Esophagus (tissue), 2 donors: ENCODE results near the gene RRM1. TPM values are rescaled to one million over a fixed set of nuclear protein-coding genes. Genes with fewer than 3 reads are reported as not detected.

Experiments
- H3K27ac ChIP-seq, 2 donors: one replicate each; pipeline ENCODE4 v1.5.1; 2013; ENCODE audit warnings: low read depth in 2 of 2, mild to moderate bottlenecking in 2 of 2, inconsistent platforms in 1 of 2, low read length in 1 of 2, moderate library complexity in 1 of 2
- H3K27me3 ChIP-seq, 2 donors: one replicate each; pipeline ENCODE4 v1.6.1; 2013; ENCODE audit warnings: low read length in 2 of 2, control low read depth in 1 of 2, mild to moderate bottlenecking in 1 of 2; ENCODE audit not compliant: insufficient read depth in 2 of 2, control insufficient read depth in 1 of 2
- H3K36me3 ChIP-seq, 2 donors: one replicate each; pipeline ENCODE4 v1.6.1; 2013; ENCODE audit warnings: low read length in 1 of 2; ENCODE audit not compliant: control insufficient read depth in 2 of 2, insufficient read depth in 2 of 2
- H3K4me1 ChIP-seq, 2 donors: one replicate each; pipeline ENCODE4 v1.6.1; 2013; ENCODE audit warnings: low read length in 1 of 2; ENCODE audit not compliant: control insufficient read depth in 2 of 2, insufficient read depth in 2 of 2
- H3K4me3 ChIP-seq, 2 donors: one replicate each; pipeline ENCODE4 v1.5.1; 2013; ENCODE audit warnings: low read length in 2 of 2, mild to moderate bottlenecking in 2 of 2, low read depth in 1 of 2, moderate library complexity in 1 of 2
- H3K9me3 ChIP-seq, 2 donors: one replicate each; pipeline ENCODE4 v1.6.1; 2013; ENCODE audit warnings: mild to moderate bottlenecking in 2 of 2, low read depth in 1 of 2, low read length in 1 of 2, moderate library complexity in 1 of 2; ENCODE audit not compliant: control insufficient read depth in 2 of 2, insufficient read depth in 1 of 2
- WGBS, 2 donors: extraction: QIAGEN DNeasy Blood & Tissue Kit; methylation state at CpG; one replicate each; pipeline ENCODE4 v1.1.7; 2013; 5-methylcytosine and 5-hydroxymethylcytosine counted together
- polyA plus RNA-seq, 2 donors: library from polyadenylated mRNA; stranded (reverse); fragments of 200-250 nt; gene quantifications; one replicate each; pipeline ENCODE4 v1.2.3, GENCODE V29; 2013
- donor health status: healthy with polysubstance abuse.
- donor health status: Bipolar disorder and iron deficiency.

The RRM1 gene
- polyA plus RNA-seq, 2 donors, result 9.2 to 33.5 TPM

DNA sequence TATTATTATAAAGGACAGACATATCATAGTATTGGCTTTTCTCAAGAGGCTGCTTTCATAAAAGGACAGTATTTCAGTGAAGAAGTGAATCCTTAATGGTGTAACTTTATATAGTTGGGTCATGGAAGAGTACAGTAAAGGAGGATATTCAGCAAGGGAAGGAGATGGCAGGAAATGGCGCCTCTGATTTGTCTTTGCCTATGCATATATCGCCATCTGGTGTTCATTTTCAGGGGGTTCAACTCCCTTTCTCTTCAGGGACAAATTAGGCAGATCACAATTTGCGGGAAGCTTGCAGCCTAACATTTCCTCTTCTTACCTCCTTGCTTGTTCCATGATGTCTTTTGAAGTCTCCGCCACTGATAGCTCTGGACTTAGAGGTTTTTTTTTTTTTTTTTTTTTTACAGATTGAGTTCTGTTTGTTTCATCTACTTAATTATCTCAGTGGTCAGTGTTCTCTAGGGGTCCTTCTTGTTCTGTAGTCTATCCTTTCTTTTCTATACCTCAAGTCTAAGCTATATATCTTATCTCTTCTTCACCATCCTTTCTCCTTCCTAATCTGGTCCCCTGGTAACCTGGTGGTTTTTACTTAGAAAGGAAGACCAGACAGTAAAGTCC, 21.8 kb upstream of the RRM1 start:
- Histone ChIP-seq H3K27me3 (no peaks in the 10 kb centered on the region), H3K36me3 (peaks cover 4 to 10% of the 10 kb centered on the region in 2 donors), H3K4me1 (peaks cover 0 to 2% of the 10 kb centered on the region in 2 donors), H3K4me3 (no peak overlapping the region), H3K27ac (no peak overlapping the region), H3K9me3 (no peaks in the 10 kb centered on the region)
- 7 to 8% methylated on average over 4 of the region's 4 CpGs for WGBS, 2 donors

DNA sequence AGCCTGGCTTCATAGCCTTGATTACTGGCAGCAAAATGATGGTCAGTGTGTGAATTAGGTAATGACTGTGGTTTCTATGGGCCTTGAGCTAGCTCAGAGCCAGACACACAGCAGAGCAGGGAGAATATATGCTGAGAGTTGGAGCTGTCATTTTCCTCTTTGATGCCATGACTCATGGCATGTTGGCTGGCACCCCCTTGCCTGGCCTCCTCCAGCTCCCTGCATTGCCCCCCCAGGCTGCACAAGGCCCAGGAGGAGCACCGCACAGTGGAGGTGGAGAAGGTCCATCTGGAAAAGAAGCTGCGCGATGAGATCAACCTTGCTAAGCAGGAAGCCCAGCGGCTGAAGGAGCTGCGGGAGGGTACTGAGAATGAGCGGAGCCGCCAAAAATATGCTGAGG, 20.3 kb upstream of the RRM1 start:
- WGBS, 2 donors, result 90 to 97% methylated on average over 7 of the region's 7 CpGs
- peaks cover 4 to 10% of the 10 kb centered on the region in 2 donors for H3K36me3 ChIP-seq

DNA sequence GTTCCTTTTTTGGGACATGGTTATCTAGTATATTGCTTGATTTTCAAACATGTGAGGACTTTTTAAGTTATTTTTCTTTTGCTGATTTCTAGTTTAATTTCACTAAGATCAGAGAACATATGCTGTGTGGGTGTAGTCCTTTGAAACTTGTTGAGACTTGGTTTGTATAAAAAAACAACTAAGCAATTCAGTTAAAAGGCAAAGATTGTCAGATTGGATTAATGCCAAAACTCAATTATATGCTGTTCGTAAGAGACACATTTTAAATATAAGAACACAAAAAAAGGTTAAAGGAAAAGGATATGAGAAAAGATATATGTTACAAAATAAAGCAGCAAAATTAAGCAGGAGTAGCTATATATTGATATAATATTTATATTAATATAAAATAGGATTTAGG, 17.8 kb upstream of the RRM1 start:
- Histone ChIP-seq H3K4me3 (no peak overlapping the region), H3K9me3 (no peaks in the 10 kb centered on the region), H3K27ac (no peak overlapping the region), H3K27me3 (no peaks in the 10 kb centered on the region), H3K36me3 (peaks cover 4 to 10% of the 10 kb centered on the region in 2 donors), H3K4me1 (no peaks in the 10 kb centered on the region)
- WGBS, 2 donors, result 45 to 51% methylated on average over 1 of the region's 1 CpG

More for the DNA sequence above, 20.3 kb upstream of the RRM1 start:
- no peaks in the 10 kb centered on the region for H3K4me1 ChIP-seq
- no peak overlapping the region for H3K4me3 ChIP-seq
- no peak overlapping the region for H3K27ac ChIP-seq
- no peaks in the 10 kb centered on the region for H3K27me3 ChIP-seq
- H3K9me3 ChIP-seq, result no peaks in the 10 kb centered on the region

DNA sequence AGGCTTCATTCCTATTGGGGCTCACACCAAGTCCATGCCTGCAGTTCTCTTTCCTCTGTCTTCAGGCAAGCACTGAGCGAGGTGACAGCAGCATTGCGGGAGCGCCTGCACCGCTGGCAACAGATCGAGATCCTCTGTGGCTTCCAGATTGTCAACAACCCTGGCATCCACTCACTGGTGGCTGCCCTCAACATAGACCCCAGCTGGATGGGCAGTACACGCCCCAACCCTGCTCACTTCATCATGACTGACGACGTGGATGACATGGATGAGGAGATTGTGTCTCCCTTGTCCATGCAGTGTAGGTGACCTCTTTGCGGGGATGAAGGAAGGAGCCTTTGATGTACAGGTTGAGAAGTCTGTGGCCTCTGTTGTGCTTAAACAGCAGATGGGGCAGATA, 11.4 kb upstream of the RRM1 start:
- H3K36me3 ChIP-seq, result peaks cover 24 to 39% of the 10 kb centered on the region in 2 donors
- no peaks in the 10 kb centered on the region for H3K27me3 ChIP-seq
- WGBS, 2 donors, result 80 to 83% methylated on average over 9 of the region's 9 CpGs
- no peaks in the 10 kb centered on the region for H3K9me3 ChIP-seq
- H3K4me1 ChIP-seq, result no peaks in the 10 kb centered on the region
- no peak overlapping the region for H3K27ac ChIP-seq
- H3K4me3 ChIP-seq, result no peak overlapping the region

DNA sequence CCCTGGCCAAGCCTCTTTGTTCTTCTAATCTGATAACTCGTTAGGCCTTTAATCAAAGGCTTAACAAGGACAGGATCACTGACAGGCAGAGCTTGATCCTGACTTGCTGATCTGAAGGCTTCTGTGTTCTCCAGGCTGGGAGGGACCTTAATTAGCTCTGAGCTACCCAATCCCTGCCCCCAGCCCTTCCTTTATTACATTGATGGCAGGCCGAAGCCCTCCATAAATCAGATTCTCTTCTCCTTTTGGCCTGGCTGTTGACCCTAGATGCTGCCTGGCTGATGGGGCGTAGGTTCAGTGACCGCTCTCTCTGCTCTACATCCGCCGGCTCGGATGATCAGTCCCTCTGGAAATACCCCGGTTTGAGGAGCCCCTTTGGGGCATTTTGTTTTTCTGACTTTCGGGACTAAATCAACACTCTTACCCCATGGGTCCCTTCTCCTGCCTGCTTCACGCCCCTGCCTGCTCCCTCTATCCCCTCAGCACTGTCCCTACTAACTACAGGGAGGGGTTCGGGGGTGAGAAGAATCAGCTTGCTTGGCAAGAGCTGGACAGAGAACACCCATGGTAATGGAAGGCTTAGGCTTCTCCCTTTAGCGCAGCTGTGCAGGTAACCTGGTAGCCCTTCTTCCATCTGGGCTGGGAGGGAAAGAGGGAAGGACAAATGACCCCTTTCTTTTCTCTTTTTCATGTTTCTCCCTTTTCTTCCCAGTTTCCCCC, 10.0 kb upstream of the RRM1 start:
- Histone ChIP-seq H3K4me1 (no peaks in the 10 kb centered on the region), H3K36me3 (peaks cover 24 to 43% of the 10 kb centered on the region in 2 donors), H3K27me3 (no peaks in the 10 kb centered on the region), H3K9me3 (no peaks in the 10 kb centered on the region), H3K27ac (no peak overlapping the region), H3K4me3 (no peak overlapping the region)
- WGBS, 2 donors, result 90 to 92% methylated on average over 12 of the region's 12 CpGs

DNA sequence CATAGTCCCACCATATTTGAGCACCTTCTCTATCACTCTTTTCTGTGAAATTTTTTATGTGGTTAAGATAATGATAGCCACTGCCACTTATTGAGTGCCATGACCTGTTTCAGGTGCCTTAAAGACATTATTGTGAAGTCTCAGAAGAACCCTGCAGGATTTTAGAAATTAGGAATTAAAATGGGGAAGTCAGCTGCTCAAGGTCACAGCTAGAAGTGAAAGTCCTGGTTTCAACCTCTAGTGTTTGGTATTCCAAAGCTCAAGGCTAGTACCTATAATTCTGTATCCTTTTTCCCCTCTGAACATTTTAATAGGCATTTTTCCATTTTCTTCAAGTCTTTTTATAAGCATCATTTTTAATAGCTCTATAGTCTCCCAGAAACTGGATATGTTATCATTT, 9.0 kb upstream of the RRM1 start:
- H3K4me1 ChIP-seq, result no peaks in the 10 kb centered on the region
- no peak overlapping the region for H3K27ac ChIP-seq
- H3K27me3 ChIP-seq, result no peaks in the 10 kb centered on the region
- no peak overlapping the region for H3K4me3 ChIP-seq
- H3K36me3 ChIP-seq, result peaks cover 24 to 45% of the 10 kb centered on the region in 2 donors
- H3K9me3 ChIP-seq, result no peaks in the 10 kb centered on the region

DNA sequence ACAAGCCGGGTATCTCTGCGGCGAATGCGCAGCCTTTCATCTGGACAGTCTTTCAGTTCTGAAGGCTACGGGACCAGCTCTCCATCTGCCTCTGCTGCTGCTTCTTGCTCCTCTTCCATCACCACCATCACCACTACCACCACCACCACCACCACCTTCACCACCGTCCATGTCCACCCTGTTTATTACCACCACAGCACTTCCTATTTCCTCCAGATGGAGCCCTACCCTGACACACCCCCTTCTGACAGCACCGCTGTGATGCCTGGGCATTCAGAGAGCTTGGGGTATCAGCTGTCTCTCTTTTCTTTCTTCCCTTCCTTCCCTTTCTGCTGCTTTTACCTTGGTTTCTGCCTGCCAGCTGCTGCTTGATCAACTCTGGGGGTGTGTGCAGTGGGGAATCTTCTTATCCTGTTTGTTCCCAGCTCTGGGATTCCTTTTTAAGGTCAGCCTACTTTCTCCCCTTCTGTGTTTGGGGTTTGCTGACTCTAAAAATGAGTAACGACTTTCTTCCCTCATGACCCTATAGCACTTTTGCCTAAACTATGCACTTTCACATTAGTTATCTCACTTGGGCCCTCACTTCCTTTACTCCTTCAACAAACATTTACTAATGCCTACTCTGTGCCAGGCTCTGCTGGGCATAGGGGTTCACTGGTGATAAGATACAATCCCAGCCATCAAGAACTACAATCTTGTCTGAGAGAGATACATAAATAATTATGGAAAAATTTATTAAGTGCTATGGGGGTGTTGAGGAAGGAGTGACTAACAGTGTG, 7.8 kb upstream of the RRM1 start:
- no peak overlapping the region for H3K4me3 ChIP-seq

DNA sequence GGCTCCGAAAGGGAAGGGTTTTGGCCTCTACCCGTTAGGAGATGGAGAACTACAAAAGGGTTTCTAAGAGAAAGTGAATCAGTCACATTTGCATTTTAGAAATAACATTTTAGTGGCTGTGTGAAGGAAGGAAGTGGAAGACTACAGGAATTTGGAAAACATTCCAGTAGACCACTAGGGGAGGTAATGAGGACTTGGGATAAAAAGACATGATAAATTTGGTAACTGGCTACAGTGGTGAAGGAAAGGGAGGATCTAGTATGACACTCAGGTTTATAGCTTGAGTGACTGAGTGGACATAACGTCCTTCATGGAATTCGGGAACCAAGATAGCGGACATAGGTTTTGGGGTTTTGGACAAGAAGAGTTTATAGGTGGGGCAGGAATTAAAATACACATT, 7.0 kb upstream of the RRM1 start:
- H3K27ac ChIP-seq, result no peak overlapping the region
- H3K9me3 ChIP-seq, result no peaks in the 10 kb centered on the region
- no peak overlapping the region for H3K4me3 ChIP-seq
- WGBS, 2 donors, result 95% methylated on average over 5 of the region's 5 CpGs
- H3K27me3 ChIP-seq, result no peaks in the 10 kb centered on the region
- H3K4me1 ChIP-seq, result no peaks in the 10 kb centered on the region
- H3K36me3 ChIP-seq, result peaks cover 19 to 44% of the 10 kb centered on the region in 2 donors

More for the DNA sequence above, 7.8 kb upstream of the RRM1 start:
- WGBS, 2 donors, result 87 to 88% methylated on average over 8 of the region's 8 CpGs
- no peak overlapping the region for H3K27ac ChIP-seq
- no peaks in the 10 kb centered on the region for H3K27me3 ChIP-seq
- no peaks in the 10 kb centered on the region for H3K4me1 ChIP-seq
- no peaks in the 10 kb centered on the region for H3K9me3 ChIP-seq
- peaks cover 21 to 50% of the 10 kb centered on the region in 2 donors for H3K36me3 ChIP-seq

DNA sequence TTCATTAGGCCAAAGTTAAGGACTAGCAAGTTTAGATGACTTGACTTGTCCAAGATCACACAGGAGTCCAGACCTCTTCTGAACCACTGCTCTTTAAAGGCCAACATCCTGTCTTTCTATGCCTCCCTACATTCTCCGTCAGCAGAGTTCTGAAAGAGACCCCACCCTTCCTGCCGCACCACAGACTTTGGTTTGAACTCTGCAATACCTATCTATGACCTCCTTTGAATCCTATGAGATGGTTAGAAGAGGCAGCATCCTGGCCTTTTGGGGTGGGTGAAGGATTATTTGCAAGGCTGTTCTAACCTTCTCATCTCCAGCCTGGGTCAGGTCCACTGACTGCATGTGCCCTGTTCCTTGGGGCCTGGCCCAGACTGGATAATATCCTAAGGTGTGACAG, 4.3 kb upstream of the RRM1 start:
- no peak overlapping the region for H3K4me3 ChIP-seq
- peaks cover 0 to 2% of the 10 kb centered on the region in 2 donors for H3K4me1 ChIP-seq
- H3K27me3 ChIP-seq, result no peaks in the 10 kb centered on the region
- H3K36me3 ChIP-seq, result peaks cover 14 to 26% of the 10 kb centered on the region in 2 donors
- no peaks in the 10 kb centered on the region for H3K9me3 ChIP-seq
- H3K27ac ChIP-seq, result no peak overlapping the region
- WGBS, 2 donors, result 76 to 84% methylated on average over 2 of the region's 2 CpGs
